Measurements from ENCODE around the gene LNX1. TPM values are rescaled to one million over a fixed set of nuclear protein-coding genes. Genes with fewer than 3 reads are reported as not detected.
A peak's percentile ranks its signal among the peaks of the same experiment; 100 is the strongest.

LNX1 gene
- polyA plus RNA-seq, 1 donor (not counting 4 experiments of a cell fraction or from before 2014, with no cell fraction given): 0.22 TPM

- TF ChIP-seq EZH2 (IDR thresholded peaks at IDR 0.05; ENCODE audit: low read length) (no peak), CTCF (optimal IDR thresholded peaks at IDR 0.05 in 1 of 3, IDR thresholded peaks at IDR 0.05 in 1 of 3, conservative IDR thresholded peaks at IDR 0.05 in 1 of 3; ENCODE audit: extremely low read depth in 1 of 3, insufficient read depth in 2 of 3, low read length in 3 of 3) (no peak)
- Histone ChIP-seq H3K79me2 (ENCODE audit: control insufficient read depth, insufficient read depth, low read length) (no peaks in the 10 kb centered on the region), H3K27me3 (ENCODE audit: control insufficient read depth, extremely low read depth, insufficient read depth, low read length) (no peaks in the 10 kb centered on the region), H3K9ac (ENCODE audit: control insufficient read depth, extremely low read depth, insufficient read depth, low read length) (no peak overlapping the region), H3K4me3 (ENCODE audit: control insufficient read depth in 2 of 3, extremely low read depth in 1 of 3, insufficient read depth in 2 of 3, low read depth in 1 of 3, low read length in 3 of 3) (no peak overlapping the region), H3K4me1 (ENCODE audit: control insufficient read depth, extremely low read depth, insufficient read depth, low read length) (no peaks in the 10 kb centered on the region), H3K9me3 (ENCODE audit: control insufficient read depth, low read depth, low read length) (no peaks in the 10 kb centered on the region), H3K36me3 (ENCODE audit: control insufficient read depth in 2 of 2, extremely low read depth in 1 of 2, insufficient read depth in 2 of 2, low read length in 2 of 2) (peaks cover 4 to 6% of the 10 kb centered on the region in 2 experiments), H3K27ac (ENCODE audit: control insufficient read depth, insufficient read depth, low read length) (no peak overlapping the region), H2AFZ (ENCODE audit: control insufficient read depth, low read length) (no peak overlapping the region), H4K20me1 (ENCODE audit: control insufficient read depth, extremely low read depth, insufficient read depth, low read length) (no peaks in the 10 kb centered on the region), H3K9me1 (ENCODE audit: control insufficient read depth, extremely low read depth, insufficient read depth, low read length) (no peaks in the 10 kb centered on the region), H3K4me2 (ENCODE audit: control insufficient read depth, extremely low read depth, insufficient read depth, low read depth, low read length) (no peak overlapping the region)
- dilution Hi-C loops (cut with MboI; ENCODE audit: extremely low pct_ligation_motif_present, low sequenced_read_pairs): no loop called here
- FAIRE-seq (no peak), DNase-seq (ENCODE audit: low read depth, low spot score) (no peak)
Measured at GRCh38 chr4:53432528-53433424, 158.5 kb downstream of the LNX1 start.

GRCh38 chr4:53431052-53431451 lies 160.2 kb downstream of the LNX1 start:
- FAIRE-seq (peak; percentile 66), DNase-seq (ENCODE audit: low read depth, low spot score) (no peak)
- H4K20me1 ChIP-seq (ENCODE audit: control insufficient read depth, extremely low read depth, insufficient read depth, low read length): no peaks in the 10 kb centered on the region
- H3K4me1 ChIP-seq (ENCODE audit: control insufficient read depth, extremely low read depth, insufficient read depth, low read length): no peaks in the 10 kb centered on the region
- H3K27ac ChIP-seq (ENCODE audit: control insufficient read depth, insufficient read depth, low read length): no peak overlapping the region
- H3K4me3 ChIP-seq (ENCODE audit: control insufficient read depth in 2 of 3, extremely low read depth in 1 of 3, insufficient read depth in 2 of 3, low read depth in 1 of 3, low read length in 3 of 3): no peak overlapping the region
- H3K79me2 ChIP-seq (ENCODE audit: control insufficient read depth, insufficient read depth, low read length): no peaks in the 10 kb centered on the region
- no peaks in the 10 kb centered on the region for H3K9me1 ChIP-seq (ENCODE audit: control insufficient read depth, extremely low read depth, insufficient read depth, low read length)
- TF ChIP-seq EZH2 (IDR thresholded peaks at IDR 0.05; ENCODE audit: low read length): no peak
- TF ChIP-seq CTCF (optimal IDR thresholded peaks at IDR 0.05 in 1 of 3, IDR thresholded peaks at IDR 0.05 in 1 of 3, conservative IDR thresholded peaks at IDR 0.05 in 1 of 3; ENCODE audit: extremely low read depth in 1 of 3, insufficient read depth in 2 of 3, low read length in 3 of 3): no peak
- peaks cover 4 to 8% of the 10 kb centered on the region in 2 experiments for H3K36me3 ChIP-seq (ENCODE audit: control insufficient read depth in 2 of 2, extremely low read depth in 1 of 2, insufficient read depth in 2 of 2, low read length in 2 of 2)
- no peak overlapping the region for H2AFZ ChIP-seq (ENCODE audit: control insufficient read depth, low read length)
- dilution Hi-C loops (cut with MboI; ENCODE audit: extremely low pct_ligation_motif_present, low sequenced_read_pairs): no loop called here
- no peak overlapping the region for H3K9ac ChIP-seq (ENCODE audit: control insufficient read depth, extremely low read depth, insufficient read depth, low read length)
- no peaks in the 10 kb centered on the region for H3K27me3 ChIP-seq (ENCODE audit: control insufficient read depth, extremely low read depth, insufficient read depth, low read length)
- no peak overlapping the region for H3K4me2 ChIP-seq (ENCODE audit: control insufficient read depth, extremely low read depth, insufficient read depth, low read depth, low read length)
- H3K9me3 ChIP-seq (ENCODE audit: control insufficient read depth, low read depth, low read length): no peaks in the 10 kb centered on the region
